NCI-H1694 (cell line): Measurements from ENCODE around the gene PRDX5.

Experiments used
- DNase-seq: peaks from one replicate; lab custom pipeline; 2025; lab: John Stamatoyannopoulos, UW

PRDX5 gene

GRCh38 chr11:64362339-64362738, 44.4 kb downstream of the PRDX5 start:
- DNase-seq, result no peak

- DNase-seq, result no peak
These were observed 46.5 kb downstream of the PRDX5 start for GRCh38 chr11:64364435-64364834.

- no peak for DNase-seq
These were observed 47.0 kb downstream of the PRDX5 start for GRCh38 chr11:64364911-64365310.

- DNase-seq, result no peak
These were observed 48.8 kb downstream of the PRDX5 start for GRCh38 chr11:64366751-64367150.

DNA sequence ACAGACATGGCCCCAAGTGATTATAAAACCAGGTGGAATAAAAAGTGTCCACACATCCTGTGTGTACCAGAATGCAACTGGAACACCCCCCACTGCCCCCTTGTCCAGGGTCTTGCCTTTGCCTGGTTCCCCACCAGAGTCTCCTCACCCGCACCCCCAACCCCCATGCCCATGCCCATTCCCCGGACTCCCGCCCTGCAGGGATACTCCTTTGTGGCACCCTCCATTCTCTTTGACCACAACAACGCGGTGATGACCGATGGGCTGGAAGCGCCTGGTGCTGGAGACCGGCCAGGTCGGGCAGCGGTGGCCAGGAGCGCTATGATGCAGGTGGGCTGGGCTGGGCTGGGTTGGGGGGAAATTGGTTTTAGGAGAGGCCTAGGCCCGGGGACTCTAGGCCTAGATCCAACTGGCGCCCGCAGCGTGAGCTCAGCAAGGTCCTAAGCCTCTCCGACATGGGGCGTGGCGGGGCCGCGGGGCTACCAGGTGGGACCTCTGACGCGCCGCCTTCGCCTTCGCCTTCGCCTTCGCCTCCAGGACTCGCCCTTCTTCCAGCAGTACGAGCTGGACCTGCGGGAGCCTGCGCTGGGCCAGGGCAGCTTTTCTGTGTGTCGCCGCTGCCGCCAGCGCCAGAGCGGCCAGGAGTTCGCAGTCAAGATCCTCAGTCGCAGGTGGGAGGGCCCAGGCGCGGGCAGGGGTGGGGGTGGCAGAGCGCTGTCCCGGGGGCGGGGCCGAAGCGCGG, 50.2 kb downstream of the PRDX5 start:
- DNase-seq, result no peak

GRCh38 chr11:64368673-64369074, 50.8 kb downstream of the PRDX5 start:
- no peak for DNase-seq

DNA sequence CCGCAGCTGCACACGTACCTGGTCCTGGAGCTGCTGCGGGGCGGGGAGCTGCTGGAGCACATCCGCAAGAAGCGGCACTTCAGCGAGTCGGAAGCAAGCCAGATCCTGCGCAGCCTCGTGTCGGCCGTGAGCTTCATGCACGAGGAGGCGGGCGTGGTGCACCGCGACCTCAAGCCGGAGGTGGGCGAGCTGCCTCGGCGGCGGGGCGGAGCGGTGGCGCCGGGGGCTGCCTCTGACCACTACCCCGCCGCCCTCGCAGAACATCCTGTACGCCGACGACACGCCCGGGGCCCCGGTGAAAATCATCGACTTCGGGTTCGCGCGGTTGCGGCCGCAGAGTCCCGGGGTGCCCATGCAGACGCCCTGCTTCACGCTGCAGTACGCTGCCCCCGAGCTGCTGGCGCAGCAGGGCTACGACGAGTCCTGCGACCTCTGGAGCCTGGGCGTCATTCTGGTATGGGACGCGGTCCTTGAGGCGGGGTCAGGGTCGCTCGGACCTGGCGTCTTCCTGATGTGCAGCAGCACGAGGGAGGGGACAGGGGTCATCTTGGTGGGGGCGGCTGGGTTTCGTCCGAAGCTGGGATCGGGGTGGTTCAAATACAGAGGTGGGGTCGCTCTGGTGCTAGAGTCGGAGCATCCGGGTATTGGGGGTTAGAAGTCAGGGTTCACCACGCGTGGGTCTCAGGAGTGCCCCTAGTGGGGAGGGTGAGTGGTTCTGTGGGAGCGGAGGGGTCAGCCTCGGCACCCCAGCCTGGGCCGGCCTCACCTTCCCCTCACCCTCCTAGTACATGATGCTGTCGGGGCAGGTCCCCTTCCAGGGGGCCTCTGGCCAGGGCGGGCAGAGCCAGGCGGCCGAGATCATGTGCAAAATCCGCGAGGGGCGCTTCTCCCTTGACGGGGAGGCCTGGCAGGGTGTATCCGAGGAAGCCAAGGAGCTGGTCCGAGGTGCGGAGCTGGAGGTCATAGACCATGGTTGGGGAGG, 51.8 kb downstream of the PRDX5 start:
- no peak for DNase-seq

GRCh38 chr11:64371201-64371600, 53.3 kb downstream of the PRDX5 start:
- no peak for DNase-seq
